Lower leg skin (tissue), 4 donors: Measurements from ENCODE around the gene CAVIN1. TPM values are rescaled to one million over a fixed set of nuclear protein-coding genes. Genes with fewer than 3 reads are reported as not detected.
"Not testable (repeated sequence)": the region's sequence is repeated elsewhere in the genome, so short reads cannot be mapped to it uniquely, and the experiment has no call there.

ENCODE experiments used
- DNase-seq, 2 donors: peaks; one replicate each; pipeline ENCODE4 v3.0.0-alpha.2; 2019; ENCODE audit warnings: low spot score in 2 of 2
- H3K4me3 ChIP-seq: fragments of 200-600 bp; sonication (generic); 2 replicates; pipeline ENCODE4 v1.5.1; 2017; ENCODE audit warnings: mild to moderate bottlenecking, low read depth; ENCODE audit not compliant: poor library complexity, severe bottlenecking
- POLR2A ChIP-seq, 2 donors: fragments of 450-650 bp; IDR thresholded peaks; one replicate each; pipeline ENCODE4 v1.6.1; 2016 to 2017; ENCODE audit warnings: antibody characterized with exemption in 2 of 2, mild to moderate bottlenecking in 1 of 2, moderate library complexity in 1 of 2
- WGBS, 2 donors: methylation state at CpG; one replicate each; pipeline ENCODE4 v1.1.5; 2018; 5-methylcytosine and 5-hydroxymethylcytosine counted together
- intact Hi-C: fragments of 100-400 bp; cut with DNase I; formaldehyde crosslinking; loops from one replicate; pipeline ENCODE4 v1.15.0; 2023; ENCODE audit warnings: low total_unique reads
- total RNA-seq, 4 donors: library from RNA; depleted of rRNA; stranded (reverse); fragments of >200 nt; gene quantifications; one replicate each; pipeline ENCODE4 v1.1.0, GENCODE V29; 2016
- TF ChIP-seq, protein P1 (sequence below), 3 donors: fragments of 450-650 bp; IDR thresholded peaks; one replicate each; pipeline ENCODE4 v1.5.1; 2016; ENCODE audit warnings: antibody characterized with exemption in 3 of 3, mild to moderate bottlenecking in 3 of 3, moderate library complexity in 2 of 3

Gene CAVIN1
- total RNA-seq, 4 donors from 2014 or later = 171 to 336 (median 255) TPM

- H3K4me3 ChIP-seq = peak overlapping the region; percentile 56
- no peak for TF ChIP-seq POLR2A (IDR thresholded peaks at IDR 0.05)
- TF ChIP-seq, protein P1, sequence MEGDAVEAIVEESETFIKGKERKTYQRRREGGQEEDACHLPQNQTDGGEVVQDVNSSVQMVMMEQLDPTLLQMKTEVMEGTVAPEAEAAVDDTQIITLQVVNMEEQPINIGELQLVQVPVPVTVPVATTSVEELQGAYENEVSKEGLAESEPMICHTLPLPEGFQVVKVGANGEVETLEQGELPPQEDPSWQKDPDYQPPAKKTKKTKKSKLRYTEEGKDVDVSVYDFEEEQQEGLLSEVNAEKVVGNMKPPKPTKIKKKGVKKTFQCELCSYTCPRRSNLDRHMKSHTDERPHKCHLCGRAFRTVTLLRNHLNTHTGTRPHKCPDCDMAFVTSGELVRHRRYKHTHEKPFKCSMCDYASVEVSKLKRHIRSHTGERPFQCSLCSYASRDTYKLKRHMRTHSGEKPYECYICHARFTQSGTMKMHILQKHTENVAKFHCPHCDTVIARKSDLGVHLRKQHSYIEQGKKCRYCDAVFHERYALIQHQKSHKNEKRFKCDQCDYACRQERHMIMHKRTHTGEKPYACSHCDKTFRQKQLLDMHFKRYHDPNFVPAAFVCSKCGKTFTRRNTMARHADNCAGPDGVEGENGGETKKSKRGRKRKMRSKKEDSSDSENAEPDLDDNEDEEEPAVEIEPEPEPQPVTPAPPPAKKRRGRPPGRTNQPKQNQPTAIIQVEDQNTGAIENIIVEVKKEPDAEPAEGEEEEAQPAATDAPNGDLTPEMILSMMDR (IDR thresholded peaks at IDR 0.05) = no peak
- intact Hi-C loops = no loop called here
- 3 to 4% methylated on average over 11 of the region's 11 CpGs for WGBS, 2 donors
- DNase-seq = peak; percentile 36 to 91
Measured at GRCh38 chr17:42459256-42459800, 36.3 kb upstream of the CAVIN1 start.

- H3K4me3 ChIP-seq = peak within 1 kb of the TSS; percentile 56
- intact Hi-C loops = no loop called here
- TF ChIP-seq, protein P1 (IDR thresholded peaks at IDR 0.05) = no peak
- peak in 1 of 2 donors; percentile 19 for TF ChIP-seq POLR2A (IDR thresholded peaks at IDR 0.05)
- whole genome bisulfite sequencing, 2 donors = 1% methylated on average over 29 to 43 of the region's 45 CpGs
- DNase-seq = peak; percentile 93 to 99
Measured at GRCh38 chr17:42458497-42459255, 35.6 kb upstream of the CAVIN1 start, which contains the start of gene ATP6V0A1. TSS of gene ATP6V0A1 (plus strand) at chr17:42458878. CDS start at chr17:42460895, 2,017 bp downstream.

DNA sequence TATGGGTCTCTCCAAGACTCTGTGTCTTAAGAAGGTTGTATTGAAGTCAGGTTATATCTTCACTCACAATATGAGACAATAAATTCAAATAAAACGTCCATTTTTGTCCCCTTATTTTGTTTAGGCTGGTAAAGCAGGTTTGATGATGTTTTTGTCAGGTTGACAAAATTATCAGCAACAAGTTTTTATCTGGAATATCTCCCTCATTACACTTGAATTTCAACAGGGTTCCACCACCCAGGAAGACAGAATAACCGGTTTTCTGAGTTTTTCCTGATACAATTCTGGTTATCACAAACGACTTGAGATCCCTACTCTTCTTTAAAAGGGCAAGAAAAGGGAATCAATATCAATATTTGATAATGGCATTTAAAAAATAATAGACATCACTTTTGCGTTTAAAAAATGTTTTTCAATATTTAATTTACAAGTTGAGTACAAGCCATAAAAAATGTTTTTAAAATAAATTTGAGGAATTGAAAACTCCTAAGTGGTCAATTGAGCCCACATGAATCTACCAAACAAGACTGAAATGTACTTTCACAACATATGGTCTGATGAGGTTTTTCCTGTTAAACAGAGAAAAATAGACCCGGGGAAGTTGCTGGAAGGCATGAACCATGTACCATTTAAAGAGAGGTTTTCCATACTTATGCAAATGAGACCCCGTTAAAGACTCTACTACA lies 34.2 kb upstream of the CAVIN1 start:
- WGBS, 2 donors = 14 to 18% methylated on average over 6 of the region's 6 CpGs
- intact Hi-C loops = no loop called here

DNA sequence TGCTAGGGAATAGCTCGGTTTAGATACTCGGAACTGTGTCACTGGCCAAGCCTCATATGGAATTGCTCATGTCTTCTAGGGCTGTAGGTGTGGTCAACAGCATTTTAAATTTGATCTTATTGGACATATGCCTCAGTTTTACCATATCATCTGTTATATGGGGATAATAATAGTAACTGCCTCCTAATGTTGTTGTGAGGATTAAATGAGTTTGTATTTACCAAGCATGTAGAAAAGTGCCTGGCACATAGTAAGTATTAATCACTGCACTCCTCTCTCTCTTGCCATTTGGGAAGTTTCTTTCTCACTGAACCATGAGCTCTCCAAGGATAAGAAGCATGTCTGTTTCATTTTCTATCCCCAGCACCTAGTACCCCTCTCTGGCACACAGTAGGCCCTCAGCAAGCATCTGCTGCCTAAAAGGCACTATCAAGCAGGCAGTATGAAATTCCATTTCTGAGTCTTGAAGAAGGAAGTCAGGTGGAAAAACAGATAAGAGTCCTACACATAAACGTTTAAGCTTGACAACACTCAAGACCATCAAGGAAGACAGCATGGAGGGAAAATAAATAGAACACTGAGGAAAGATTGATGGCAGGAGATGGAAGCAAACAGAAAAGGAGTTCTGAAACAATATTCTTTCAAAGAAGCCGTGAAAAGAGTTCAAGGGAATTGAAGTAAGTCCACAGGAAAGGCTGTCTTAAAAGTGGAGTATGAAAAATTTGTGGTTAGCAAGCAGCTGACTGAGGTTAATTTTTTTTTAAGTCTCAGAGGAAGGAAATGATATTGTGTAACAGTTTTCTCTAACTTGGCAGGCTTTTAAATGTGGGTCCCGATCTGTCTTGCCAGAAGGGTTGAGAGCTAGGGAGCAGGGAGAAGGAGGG lies 33.4 kb upstream of the CAVIN1 start:
- H3K4me3 ChIP-seq = no peak overlapping the region
- WGBS, 2 donors = 38 to 42% methylated on average over 5 of the region's 5 CpGs
- intact Hi-C loops = no loop called here
- no peak for DNase-seq
- TF ChIP-seq, protein P1 (IDR thresholded peaks at IDR 0.05) = no peak
- no peak for TF ChIP-seq POLR2A (IDR thresholded peaks at IDR 0.05)

More for the DNA sequence above, 34.2 kb upstream of the CAVIN1 start:
- DNase-seq = no peak
- TF ChIP-seq, protein P1 (IDR thresholded peaks at IDR 0.05) = no peak
- TF ChIP-seq POLR2A (IDR thresholded peaks at IDR 0.05) = no peak
- H3K4me3 ChIP-seq = no peak overlapping the region

DNA sequence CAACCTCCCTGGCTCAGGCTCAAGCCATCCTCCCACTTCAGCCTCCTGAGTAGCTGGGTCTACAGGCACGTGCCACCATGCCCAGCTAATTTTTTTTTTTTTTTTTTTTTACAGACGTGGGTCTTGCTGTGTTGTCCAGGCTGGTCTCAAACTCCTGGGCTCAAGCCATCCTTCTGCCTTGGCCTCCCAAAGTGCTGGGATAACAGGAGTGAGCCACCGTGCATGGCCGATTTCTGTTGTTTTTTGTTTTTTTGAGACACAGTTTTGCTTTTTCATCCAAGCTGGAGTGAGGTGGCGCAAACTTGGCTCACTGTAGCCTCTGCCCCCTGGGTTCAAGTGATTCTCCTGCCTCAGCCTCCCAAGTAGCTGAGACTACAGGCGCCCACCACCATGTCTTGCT lies 31.9 kb upstream of the CAVIN1 start:
- H3K4me3 ChIP-seq, intact Hi-C loops, DNase-seq: not testable (repeated sequence)
- 86 to 94% methylated on average over 6 of the region's 6 CpGs for WGBS, 2 donors
